Endometrium (tissue), 2 donors: ENCODE data around the gene AUTS2.
A peak's percentile ranks its signal among the peaks of the same experiment; 100 is the strongest.
"Not testable (repeated sequence)": the region's sequence is repeated elsewhere in the genome, so short reads cannot be mapped to it uniquely, and the experiment has no call there.

Experiments
- FAIRE-seq: peaks from 2 replicates; lab custom pipeline; 2012; peaks lifted over from hg19 to GRCh38; lab: Jason Lieb, UNC
- donor health status: control.
- donor health status: control.

Gene AUTS2

DNA sequence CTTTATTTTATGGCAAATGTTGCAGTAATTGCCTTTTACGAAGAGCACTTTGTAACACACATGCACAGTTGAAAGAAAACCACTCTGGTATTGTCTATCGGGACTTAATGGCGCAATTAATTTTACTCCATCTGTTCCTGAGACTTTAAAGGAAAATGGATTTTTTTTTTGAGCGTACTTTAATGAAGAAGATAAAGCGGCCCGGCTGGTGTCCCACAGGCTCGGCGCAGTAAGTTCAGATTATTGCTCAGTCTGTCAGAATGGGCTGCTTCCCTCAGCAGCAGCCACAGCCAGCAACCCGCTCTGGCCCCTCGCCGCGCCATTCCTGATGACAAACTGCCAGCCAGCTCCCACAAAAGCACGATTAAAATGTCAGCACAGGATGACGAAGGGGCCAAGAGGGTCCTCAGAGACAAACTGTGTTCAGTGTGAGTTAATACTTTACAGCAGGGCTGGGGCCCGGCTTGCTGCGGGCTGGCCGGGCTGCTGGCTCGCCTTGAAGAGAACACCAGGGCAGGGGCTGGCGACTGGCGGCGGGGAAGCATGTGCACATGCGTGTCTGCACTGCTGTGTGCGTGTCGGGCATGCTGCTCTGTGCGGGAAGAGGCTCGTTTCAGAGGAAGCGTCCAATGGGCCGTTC lies 1032.7 kb downstream of the AUTS2 start:
- FAIRE-seq = peak; percentile 77

DNA sequence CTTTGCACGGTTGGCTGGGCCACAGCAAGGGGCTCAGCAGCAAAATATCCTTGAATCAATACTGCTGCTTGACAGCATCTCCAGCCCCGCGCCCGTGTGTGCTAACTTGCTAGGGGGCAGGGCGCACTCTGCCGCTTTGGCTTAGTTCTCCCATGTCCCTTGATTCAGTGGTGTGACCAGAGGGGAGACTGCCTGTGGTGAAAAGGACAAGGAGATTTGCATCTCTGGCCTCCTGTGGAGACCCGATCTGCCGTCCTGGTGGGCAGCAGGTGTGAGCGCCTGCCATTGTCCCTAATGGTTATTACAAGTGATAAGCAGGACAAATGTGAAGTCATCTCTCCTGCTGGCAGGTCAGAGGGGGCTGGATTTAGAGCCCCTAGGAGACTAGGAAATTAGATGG lies 1033.4 kb downstream of the AUTS2 start:
- FAIRE-seq = no peak

DNA sequence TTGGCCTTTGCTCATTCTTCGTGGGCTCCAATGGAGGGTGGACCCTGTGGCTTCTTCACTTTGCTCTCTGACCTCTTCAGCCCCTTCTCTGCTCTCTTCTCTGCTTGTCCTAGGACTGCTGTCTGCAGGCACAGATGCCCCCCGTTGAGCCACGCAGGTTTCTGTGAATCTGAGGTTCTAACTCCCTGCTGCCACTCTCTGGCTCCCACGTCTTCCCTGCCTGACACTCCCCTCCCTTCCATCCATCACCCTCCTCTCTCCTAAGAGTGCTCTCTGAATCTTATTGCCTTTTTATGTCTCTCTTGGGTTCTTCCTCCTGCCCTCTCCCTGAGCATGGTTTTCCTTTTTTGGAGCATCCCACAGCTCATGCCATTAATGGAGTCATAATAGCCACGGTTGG lies 1034.1 kb downstream of the AUTS2 start:
- FAIRE-seq = no peak

DNA sequence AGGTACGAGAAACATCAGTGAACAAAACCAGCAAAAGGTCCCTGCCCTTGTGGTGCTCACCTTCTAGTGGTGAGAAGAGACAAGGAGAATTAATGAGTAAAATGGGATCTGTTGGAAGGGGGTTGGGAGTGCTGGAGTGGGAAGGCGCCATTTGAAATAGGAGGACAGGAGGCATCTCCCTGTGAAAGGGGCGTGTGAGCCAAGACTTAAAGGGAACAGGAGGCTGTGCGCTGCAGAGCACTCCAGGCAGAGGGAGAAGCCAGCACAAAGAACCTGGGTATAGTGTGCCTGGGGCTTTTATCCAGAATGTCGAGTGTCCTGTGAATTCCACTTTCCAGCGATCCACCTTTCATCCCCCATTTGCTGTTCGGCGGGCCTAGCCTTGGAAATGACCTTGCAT lies 1035.8 kb downstream of the AUTS2 start:
- no peak for FAIRE-seq

DNA sequence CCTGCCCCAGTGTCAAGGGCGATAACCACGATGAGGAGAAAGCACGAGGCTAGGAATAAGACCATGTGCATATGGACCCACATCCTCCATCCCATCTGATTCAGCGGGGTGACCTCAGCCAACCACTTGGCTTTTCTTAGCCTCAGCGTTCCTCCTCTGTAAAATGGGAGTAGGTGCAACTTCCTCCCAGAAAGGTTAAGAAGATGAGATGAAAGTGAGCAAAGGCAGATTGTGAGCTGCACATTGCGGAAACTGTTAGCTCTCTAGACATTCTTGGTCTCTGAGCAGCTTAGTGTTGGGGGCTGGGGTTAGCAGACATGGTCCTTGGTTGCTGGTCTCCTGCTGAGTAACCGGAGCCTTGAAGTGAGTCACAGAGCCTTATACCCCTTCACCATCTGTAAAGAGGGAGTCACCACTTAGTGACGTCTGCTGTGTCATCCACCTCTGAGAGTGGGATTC lies 1036.4 kb downstream of the AUTS2 start:
- no peak for FAIRE-seq

DNA sequence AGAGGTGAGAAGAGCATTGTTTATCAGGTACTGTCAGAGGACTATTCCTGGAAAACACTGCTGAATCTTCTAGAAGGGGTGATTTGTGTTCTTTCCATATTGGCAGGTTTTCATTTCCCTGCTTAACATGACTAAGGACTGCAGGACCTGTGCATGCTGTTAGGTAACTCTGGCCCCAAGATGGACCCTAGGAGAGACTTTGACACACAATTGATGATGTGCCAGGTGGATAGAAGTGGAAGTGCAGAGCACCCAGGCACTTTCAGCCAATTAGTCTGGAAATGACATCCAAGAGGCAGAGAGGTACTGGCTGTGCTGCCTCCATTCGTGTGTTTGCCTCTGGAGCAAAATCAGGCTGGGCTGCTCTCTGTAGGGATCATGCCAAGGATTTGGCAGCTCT lies 1037.4 kb downstream of the AUTS2 start:
- FAIRE-seq = no peak

DNA sequence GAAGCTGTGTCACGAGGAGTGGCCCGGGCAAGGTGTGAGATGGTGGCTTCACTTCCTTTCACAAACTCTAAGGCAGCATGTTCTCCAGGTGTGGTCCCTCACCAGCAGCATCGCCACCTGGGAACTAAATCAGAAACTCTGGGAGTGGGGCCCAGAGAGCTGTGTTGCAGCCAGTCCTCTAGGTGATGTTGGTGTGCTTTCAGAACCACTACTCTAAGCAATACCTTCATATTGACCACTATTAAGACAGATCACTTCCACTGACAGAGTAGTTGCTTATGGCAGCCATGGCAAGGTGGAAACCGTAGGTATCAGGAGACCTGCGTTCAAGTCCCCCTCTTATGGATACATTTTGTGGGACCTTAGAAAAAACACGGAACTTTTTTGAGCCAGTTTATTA lies 1037.9 kb downstream of the AUTS2 start:
- no peak for FAIRE-seq

DNA sequence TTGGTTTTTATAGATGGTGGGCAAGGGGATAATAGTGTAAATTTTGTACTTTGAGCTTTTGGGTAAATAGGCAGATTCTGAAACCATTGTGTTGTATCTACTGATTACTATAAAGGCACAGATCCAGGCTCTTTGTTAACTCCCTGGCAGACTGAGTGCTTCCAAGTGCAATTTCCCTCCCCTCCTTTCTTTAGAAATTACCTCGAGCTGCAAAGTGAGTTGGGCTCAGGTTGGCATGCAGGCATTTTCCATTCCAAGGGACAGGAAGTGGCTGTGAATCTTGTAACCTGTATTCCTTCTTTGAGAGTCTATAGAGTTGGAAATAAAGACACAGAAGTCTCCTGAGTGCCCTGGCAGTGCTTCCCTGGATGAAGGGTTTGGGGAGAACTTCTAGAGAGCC lies 1039.5 kb downstream of the AUTS2 start:
- FAIRE-seq = no peak

DNA sequence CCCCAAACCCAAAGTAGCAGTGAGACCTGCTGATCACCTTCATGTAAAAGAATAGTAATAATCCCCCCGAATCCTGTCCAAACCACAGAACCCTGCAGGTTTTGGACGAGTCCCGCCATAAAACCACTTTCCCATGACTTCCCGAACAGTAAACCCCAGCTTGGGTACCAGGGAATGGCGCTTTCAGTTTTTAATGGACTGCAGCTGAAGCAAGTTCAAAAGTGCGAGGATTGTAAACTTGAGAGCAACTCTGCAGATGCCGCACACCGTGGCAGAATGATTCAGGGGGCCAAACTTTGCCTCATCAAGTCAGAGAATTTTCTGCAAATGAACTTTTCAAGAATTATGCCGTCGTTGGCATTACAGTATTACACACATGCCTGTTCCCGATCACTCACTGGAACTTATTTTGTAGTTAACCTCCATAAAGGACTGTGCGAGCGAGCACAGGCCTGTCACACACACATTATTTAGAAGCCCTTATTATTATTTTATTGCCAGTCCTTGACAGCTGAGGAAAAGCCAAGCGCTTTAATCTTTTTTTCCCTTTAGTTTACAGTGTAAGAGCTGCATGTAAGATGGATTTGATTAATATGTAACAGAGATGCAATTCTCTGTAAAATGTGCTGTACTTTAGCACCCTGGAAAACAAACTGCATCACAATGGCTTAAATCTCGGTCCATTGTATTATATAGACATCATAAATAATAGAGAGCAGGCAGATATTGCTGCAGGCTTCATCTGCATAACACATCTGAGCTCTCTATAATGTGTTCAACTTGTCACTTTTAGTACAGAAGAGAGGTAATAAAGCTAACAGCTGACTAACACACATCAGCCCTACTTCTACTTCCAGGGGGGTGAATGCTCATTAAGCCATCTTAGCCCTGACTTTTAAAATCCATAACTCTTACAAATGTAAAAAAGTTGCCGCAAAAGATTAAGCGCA lies 1040.2 kb downstream of the AUTS2 start:
- FAIRE-seq = no peak

DNA sequence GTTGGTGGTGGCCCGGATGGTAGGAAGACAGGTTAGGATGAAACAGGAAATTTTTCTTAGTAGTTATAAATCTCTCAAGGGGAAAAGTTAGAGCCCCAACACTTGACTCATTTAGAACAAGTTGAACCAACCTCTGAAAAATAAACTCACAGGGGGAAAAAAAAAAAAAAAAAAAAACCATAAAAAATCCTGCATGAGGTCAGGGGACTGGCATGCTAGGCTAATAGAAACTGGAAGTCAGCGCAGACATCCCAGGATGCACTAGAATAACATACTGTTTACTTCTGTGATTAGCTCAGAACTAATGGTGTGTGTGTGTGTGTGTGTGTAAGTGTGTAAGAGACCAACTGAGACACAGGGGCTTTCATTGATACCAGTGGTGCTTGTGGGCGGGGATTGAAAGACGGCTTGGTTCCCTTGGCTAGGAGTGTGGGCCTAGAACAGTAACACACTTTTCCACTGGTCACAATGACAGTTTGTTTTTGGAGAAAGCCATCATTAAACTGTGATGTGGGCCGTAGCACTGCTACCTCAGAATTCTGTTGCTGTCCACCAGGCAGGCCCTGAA lies 1042.1 kb downstream of the AUTS2 start:
- no peak for FAIRE-seq

DNA sequence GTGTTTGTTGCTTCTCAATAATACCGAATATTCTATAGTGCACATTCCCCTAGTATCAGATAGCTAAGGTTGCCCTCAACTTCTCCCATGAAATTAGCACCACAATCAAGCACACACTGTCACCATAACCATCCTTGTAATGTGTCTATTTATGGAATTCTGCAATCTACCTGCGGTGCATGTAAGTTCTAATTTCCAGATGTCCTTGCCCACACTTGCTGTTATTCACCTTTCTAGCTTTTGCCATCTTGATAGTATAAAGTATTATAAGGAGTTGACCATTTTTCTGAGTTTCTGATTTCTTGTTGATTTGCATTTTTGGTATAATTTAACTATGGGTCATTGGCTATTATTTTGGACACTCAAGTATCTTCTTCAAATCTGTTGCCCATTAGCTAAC lies 1043.6 kb downstream of the AUTS2 start:
- no peak for FAIRE-seq

DNA sequence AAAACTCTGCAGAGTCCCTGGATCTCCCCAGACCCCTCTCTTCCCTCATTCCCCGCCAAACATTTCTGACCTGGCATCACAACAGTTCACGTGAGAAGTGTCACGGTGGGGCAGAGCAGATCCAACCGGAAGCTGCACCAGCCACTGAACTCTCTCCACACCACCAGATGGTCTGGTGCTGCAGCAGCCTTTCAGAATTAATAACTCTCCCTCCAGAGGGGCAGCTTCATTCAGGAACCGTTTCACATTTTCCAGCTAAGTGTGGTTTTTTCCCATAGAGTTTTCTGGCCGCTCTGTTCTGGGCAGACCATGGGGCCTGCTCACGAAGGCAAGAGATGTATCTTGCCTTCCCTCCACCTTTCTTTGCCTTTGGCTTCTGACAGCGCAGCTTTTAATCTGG lies 1047.0 kb downstream of the AUTS2 start:
- no peak for FAIRE-seq

DNA sequence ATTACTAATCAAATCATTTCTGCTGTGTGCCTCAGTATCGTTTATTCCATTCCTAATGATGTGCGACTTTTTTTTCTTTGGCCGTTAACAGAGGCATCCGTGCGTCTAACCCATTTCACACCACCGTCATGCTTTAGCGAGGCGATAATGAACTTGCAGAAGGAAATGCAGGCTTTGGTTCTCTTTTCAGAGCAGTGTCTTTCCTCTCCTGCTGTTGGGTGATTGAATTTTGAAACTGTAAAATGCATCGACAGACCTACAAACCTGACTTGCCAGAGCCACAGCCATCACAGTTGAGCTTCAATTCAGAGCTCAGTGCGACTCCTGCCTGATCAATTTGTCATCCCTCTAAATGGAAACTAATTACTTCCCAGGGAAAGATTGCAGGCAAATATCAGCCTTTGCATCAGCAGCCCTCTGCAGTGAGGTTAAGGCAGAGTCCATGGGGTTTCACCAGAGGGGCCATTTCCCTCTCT lies 1047.6 kb downstream of the AUTS2 start:
- no peak for FAIRE-seq

DNA sequence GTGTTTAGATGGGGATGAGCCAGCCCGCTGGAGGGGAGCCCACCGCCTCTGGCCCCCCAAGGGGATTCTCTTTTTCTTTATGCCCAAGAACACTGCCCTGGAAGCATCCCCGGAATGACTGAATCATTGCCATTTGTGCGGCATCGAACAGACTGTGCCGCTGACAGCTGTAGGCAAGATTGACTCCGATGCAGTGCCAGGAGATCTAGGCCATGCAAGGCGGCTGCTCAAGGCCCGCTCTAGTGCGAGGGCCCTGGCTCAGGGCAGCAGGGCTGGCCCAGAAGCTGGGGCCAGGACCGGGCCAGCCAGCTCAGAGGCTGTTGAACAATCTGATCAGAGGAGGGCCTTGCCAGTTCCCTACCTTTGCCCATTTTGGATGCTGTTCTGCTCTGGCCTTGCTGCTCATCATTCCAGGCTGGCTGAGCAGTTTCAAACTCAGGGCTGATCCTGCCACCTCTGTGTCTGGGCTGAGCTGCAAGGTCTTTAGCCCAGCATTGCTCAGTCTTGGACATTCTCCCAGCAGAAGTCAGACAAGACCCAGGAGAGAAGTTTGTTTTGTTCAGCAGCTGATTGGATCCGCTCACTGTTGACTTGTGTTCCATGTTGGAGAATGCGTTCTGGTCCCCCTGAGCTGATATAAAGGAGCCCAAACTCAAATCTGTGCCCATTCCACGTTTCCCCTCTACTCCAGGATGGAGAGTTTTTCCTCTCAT lies 1048.4 kb downstream of the AUTS2 start:
- FAIRE-seq = no peak

DNA sequence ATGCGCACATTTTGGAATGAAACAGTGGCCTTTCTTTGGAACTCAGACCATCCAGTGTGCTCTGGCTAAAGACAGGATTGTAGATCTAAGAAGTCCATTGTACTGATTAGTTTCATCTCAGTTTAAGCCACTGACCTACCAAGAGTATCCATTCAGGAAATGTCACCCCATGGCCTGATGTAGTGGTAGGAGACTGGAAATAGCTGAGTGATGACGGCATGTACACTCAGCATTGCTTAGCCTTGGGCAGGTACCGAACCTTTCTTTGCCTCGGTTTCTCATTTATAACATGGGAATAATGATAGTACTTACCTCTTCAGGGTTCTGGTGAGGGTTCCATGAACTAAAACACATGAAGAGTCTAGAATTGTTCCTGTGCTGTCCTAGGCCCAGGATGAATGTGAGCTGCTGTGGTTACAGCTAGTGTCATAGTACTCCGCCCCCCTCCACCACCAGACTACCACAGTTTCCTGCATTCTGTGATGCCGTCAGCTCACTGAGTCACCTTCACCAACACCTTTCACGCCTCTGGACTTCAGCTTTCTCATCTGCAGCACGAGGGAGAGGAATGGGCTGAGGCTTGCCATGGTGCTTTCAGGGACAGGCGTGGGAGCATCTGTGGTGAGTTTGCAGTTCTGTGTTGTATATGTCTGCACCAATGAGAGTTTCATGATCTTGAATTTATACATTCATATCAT lies 1049.7 kb downstream of the AUTS2 start:
- no peak for FAIRE-seq

DNA sequence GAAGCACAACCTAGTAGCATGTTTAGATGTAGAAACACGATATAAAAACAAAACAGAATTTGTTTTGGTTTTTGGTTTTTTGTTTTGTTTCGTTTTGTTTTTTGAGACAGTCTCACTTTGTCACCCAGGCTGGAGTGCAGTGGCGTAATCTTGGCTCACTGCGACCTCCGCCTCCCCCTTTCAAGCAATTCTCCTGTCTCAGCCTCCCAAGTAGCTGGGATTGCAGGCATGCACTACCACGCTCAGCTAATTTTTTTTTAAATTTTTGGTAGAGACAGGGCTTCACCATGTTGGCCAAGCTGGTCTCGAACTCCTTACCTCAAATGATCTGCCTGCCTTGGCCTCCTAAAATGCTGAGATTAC lies 1050.2 kb downstream of the AUTS2 start:
- not testable (repeated sequence) for FAIRE-seq

DNA sequence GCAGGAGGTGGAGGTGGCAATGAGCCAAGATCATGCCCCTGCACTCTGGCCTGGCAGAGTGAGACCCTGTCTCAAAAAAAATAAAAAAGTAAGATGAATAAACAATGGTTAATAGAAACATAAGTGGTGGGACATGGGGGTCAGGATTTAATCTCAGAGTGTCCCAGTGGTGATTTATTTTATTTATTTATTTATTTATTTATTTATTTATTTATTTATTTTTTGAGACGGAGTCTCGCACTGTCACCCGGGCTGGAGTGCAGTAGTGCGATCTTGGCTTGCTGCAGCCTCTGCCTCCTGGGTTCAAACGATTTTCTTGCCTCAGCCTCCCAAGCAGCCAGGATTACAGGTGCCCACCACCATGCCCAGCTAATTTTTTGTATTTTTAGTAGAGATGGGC lies 1051.0 kb downstream of the AUTS2 start:
- no peak for FAIRE-seq

DNA sequence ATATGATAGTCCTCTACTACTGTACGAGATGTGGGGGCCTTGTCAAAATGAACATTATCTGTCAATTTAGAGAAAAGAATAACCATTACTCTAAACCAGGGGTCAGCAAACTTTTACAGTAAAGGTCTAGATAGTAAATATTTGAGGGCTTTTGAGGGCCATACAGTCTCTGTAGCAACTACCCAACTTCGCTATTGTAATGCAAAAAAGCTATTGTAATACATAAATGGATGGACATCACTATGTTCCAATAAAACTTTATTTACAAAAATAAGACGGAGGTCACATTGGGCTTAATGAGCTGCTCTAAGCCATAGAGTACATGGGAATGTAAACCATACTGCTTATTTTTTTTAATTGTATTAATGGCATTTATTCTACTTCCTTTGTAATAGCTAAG lies 1055.9 kb downstream of the AUTS2 start:
- FAIRE-seq = no peak

DNA sequence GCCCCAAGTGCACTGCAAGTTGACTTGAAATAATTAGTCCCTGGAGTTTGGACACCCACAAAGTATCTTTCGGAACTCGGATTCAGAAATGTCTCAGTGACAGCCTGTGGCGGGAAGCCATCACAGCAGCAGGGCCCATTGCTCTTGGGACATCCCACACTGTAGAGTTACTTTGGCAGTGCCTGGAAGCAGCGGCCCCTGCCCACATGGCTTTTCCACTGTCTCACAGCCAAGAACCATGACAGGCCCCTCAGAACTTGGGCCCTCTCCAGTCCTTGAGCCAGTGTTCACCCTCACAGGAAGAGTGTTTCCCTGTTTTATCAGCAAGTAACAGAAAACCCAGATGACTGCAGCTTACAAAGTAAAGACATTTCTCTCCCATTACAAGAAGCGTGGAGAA lies 1056.7 kb downstream of the AUTS2 start:
- FAIRE-seq = no peak

DNA sequence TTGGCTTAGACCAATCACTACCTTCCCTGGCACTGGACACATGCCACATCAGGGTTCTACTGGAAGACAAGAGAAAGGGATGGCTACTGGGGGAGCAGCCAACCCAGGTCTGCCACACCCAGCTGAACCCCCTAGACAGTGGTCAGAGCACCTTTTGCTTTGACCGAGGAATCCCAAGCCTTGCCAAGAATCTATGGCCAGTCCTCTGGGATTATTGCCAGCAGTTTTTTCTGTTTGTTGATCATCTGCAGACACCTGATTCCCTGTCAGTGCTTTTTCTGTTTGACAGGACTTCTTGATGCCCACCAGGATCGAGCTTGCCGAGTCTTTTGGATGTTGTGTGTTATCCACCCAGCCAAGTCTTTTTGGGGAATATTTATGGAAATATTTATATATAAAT lies 1057.4 kb downstream of the AUTS2 start:
- no peak for FAIRE-seq

DNA sequence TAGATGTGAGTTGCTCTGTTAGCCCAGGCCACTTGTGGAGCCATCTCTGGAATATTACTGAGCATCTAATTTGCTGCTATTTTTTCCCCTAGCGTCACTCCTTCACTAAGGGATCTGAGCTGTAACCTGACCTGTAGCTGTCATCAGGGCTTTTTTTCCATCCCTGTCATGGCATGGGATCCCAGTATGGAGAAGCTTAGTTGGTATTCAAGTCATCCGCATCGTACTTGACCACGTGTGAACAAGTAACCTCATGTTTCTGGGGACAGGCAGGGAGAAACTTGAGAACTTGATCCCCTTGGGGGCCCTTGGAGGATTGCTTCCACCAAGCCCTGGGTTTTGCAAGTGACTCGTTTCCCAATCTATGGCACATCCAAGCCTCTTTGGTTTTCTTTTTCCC lies 1059.3 kb downstream of the AUTS2 start:
- no peak for FAIRE-seq
